Colon (tissue), 2 donors: ENCODE data around the gene GAS7.

Experiments used
- FAIRE-seq: peaks from 2 replicates; lab custom pipeline; 2012; peaks lifted over from hg19 to GRCh38; lab: Jason Lieb, UNC
- donor health status: control.
- donor health status: control.

GAS7 gene

GRCh38 chr17:10200645-10201044, 2.2 kb upstream of the GAS7 start:
- no peak for FAIRE-seq

GRCh38 chr17:10200016-10200415, 1.6 kb upstream of the GAS7 start:
- FAIRE-seq = no peak

GRCh38 chr17:10197721-10198508, 491 bp downstream of the GAS7 start:
- no peak for FAIRE-seq

GRCh38 chr17:10197362-10197720, 1.1 kb downstream of the GAS7 start:
- no peak for FAIRE-seq

- no peak for FAIRE-seq
These were observed 1.5 kb downstream of the GAS7 start for GRCh38 chr17:10196941-10197340.

- no peak for FAIRE-seq
These were observed 2.0 kb downstream of the GAS7 start for GRCh38 chr17:10196384-10196895.

GRCh38 chr17:10195090-10195805, 3.2 kb downstream of the GAS7 start:
- no peak for FAIRE-seq

GRCh38 chr17:10193632-10194031, 4.8 kb downstream of the GAS7 start:
- FAIRE-seq = no peak

GRCh38 chr17:10192972-10193371, 5.4 kb downstream of the GAS7 start:
- no peak for FAIRE-seq

- no peak for FAIRE-seq
These were observed 5.9 kb downstream of the GAS7 start for GRCh38 chr17:10192461-10192860.

GRCh38 chr17:10187456-10187855, 10.9 kb downstream of the GAS7 start:
- FAIRE-seq = no peak

- no peak for FAIRE-seq
These were observed 11.5 kb downstream of the GAS7 start for GRCh38 chr17:10186771-10187410.

- no peak for FAIRE-seq
These were observed 14.2 kb downstream of the GAS7 start for GRCh38 chr17:10183931-10184930.

GRCh38 chr17:10182785-10183184, 15.6 kb downstream of the GAS7 start:
- no peak for FAIRE-seq

- FAIRE-seq = no peak
These were observed 19.9 kb downstream of the GAS7 start for GRCh38 chr17:10178506-10178991.

GRCh38 chr17:10177913-10178505, 20.4 kb downstream of the GAS7 start:
- FAIRE-seq = no peak

GRCh38 chr17:10177131-10177912, 21.1 kb downstream of the GAS7 start:
- FAIRE-seq = no peak

- no peak for FAIRE-seq
These were observed 24.5 kb downstream of the GAS7 start for GRCh38 chr17:10173913-10174312.

- FAIRE-seq = no peak
These were observed 25.6 kb downstream of the GAS7 start for GRCh38 chr17:10172778-10173177.

- FAIRE-seq = no peak
These were observed 26.1 kb downstream of the GAS7 start for GRCh38 chr17:10172241-10172741.
